ENCODE results near the gene CCR6. TPM values are rescaled to one million over a fixed set of nuclear protein-coding genes. Genes with fewer than 3 reads are reported as not detected.

The CCR6 gene
- total and polyA plus RNA-seq, 7 donors, result 0.01 to 0.05 TPM; not detected in 5

- Histone ChIP-seq H3K4me1 (no peaks in the 10 kb centered on the region), H3K4me3 (no peak overlapping the region), H3K9me3 (no peaks in the 10 kb centered on the region), H3K27me3 (ENCODE audit: insufficient read depth in 3 of 3, low read length in 2 of 3) (peaks cover 0 to 21% (median 6%) of the 10 kb centered on the region in 3 donors), H3K27ac (no peak overlapping the region), H3K36me3 (ENCODE audit: insufficient read depth in 1 of 2, low read depth in 1 of 2) (no peaks in the 10 kb centered on the region)
- DNase-seq (no peak), ATAC-seq (no peak)
- 93 to 96% (median 95%) methylated on average over 6 of the region's 6 CpGs for WGBS, 3 donors
- intact Hi-C loops (cut with DNase I), result no loop called here
- no peak for TF ChIP-seq CTCF (IDR thresholded peaks at IDR 0.05)
Measured at GRCh38 chr6:167150941-167151549, 28.1 kb downstream of the CCR6 start.

- intact Hi-C loops (cut with DNase I), result no loop called here
- Histone ChIP-seq H3K27me3 (ENCODE audit: insufficient read depth in 3 of 3, low read length in 2 of 3) (peaks cover 0 to 20% (median 6%) of the 10 kb centered on the region in 3 donors), H3K4me3 (no peak overlapping the region), H3K9me3 (no peaks in the 10 kb centered on the region), H3K27ac (no peak overlapping the region), H3K36me3 (ENCODE audit: insufficient read depth in 1 of 2, low read depth in 1 of 2) (no peaks in the 10 kb centered on the region), H3K4me1 (no peaks in the 10 kb centered on the region)
- TF ChIP-seq CTCF (IDR thresholded peaks at IDR 0.05), result no peak
- DNase-seq (no peak), ATAC-seq (no peak)
- WGBS, 3 donors, result 88 to 91% (median 88%) methylated on average over 7 of the region's 7 CpGs
Measured at GRCh38 chr6:167151648-167152047, 28.8 kb downstream of the CCR6 start.

GRCh38 chr6:167152862-167153261 lies 30.0 kb downstream of the CCR6 start:
- TF ChIP-seq CTCF (IDR thresholded peaks at IDR 0.05), result no peak
- Histone ChIP-seq H3K27ac (no peak overlapping the region), H3K36me3 (ENCODE audit: insufficient read depth in 1 of 2, low read depth in 1 of 2) (no peaks in the 10 kb centered on the region), H3K27me3 (ENCODE audit: insufficient read depth in 3 of 3, low read length in 2 of 3) (peaks cover 0 to 18% (median 4%) of the 10 kb centered on the region in 3 donors), H3K4me3 (no peak overlapping the region), H3K9me3 (no peaks in the 10 kb centered on the region), H3K4me1 (no peaks in the 10 kb centered on the region)
- no peak for DNase-seq
- intact Hi-C loops (cut with DNase I), result no loop called here
- no peak for ATAC-seq
- 80 to 91% (median 88%) methylated on average over 9 of the region's 9 CpGs for WGBS, 3 donors

- Histone ChIP-seq H3K27ac (no peak overlapping the region), H3K27me3 (ENCODE audit: insufficient read depth in 3 of 3, low read length in 2 of 3) (peaks cover 0 to 14% (median 4%) of the 10 kb centered on the region in 3 donors), H3K36me3 (ENCODE audit: insufficient read depth in 1 of 2, low read depth in 1 of 2) (no peaks in the 10 kb centered on the region), H3K9me3 (no peaks in the 10 kb centered on the region), H3K4me3 (peak overlapping the region; percentile 24), H3K4me1 (no peaks in the 10 kb centered on the region)
- DNase-seq (no peak), ATAC-seq (no peak)
- no peak for TF ChIP-seq CTCF (IDR thresholded peaks at IDR 0.05)
- intact Hi-C loops (cut with DNase I), result no loop called here
- WGBS, 3 donors, result 31 to 41% (median 37%) methylated on average over 13 of the region's 13 CpGs
Measured at GRCh38 chr6:167153521-167153959, 30.6 kb downstream of the CCR6 start.

GRCh38 chr6:167154291-167154690 lies 31.4 kb downstream of the CCR6 start:
- ATAC-seq (no peak), DNase-seq (no peak)
- WGBS, 3 donors, result 80 to 86% (median 82%) methylated on average over 9 of the region's 9 CpGs

More at GRCh38 chr6:167154291-167154690, 31.4 kb downstream of the CCR6 start:
- intact Hi-C loops (cut with DNase I), result no loop called here
- Histone ChIP-seq H3K27ac (no peak overlapping the region), H3K9me3 (no peaks in the 10 kb centered on the region), H3K36me3 (ENCODE audit: insufficient read depth in 1 of 2, low read depth in 1 of 2) (no peaks in the 10 kb centered on the region), H3K4me1 (no peaks in the 10 kb centered on the region), H3K27me3 (ENCODE audit: insufficient read depth in 3 of 3, low read length in 2 of 3) (peaks cover 0 to 13% (median 4%) of the 10 kb centered on the region in 3 donors), H3K4me3 (no peak overlapping the region)
- no peak for TF ChIP-seq CTCF (IDR thresholded peaks at IDR 0.05)
